Stimulated activated naive CD8-positive, alpha-beta T cell treated with anti-CD3 and anti-CD28 coated beads, Interleukin-15, Interleukin-2, amounts not matched to agents 100 U/mL and 50 U/mL, for 24 hours (primary cell): ENCODE measurements around the gene GALNS.

Experiments used
- ATAC-seq: fragments of 150-1000 bp; cut with Tn5 transposase; one replicate; pipeline ENCODE4 v1.10.0; 2021
- DNase-seq: peaks from one replicate; pipeline ENCODE4 v3.0.0; 2021

The GALNS gene

GRCh38 chr16:88876942-88877526 lies 20.3 kb upstream of the GALNS start:
- ATAC-seq (no peak), DNase-seq (no peak)

GRCh38 chr16:88875703-88876234 lies 19.0 kb upstream of the GALNS start:
- DNase-seq: no peak
- ATAC-seq: no peak

- ATAC-seq: no peak
- no peak for DNase-seq
Observed at GRCh38 chr16:88874938-88875599, 18.3 kb upstream of the GALNS start.

- ATAC-seq (no peak), DNase-seq (no peak)
Observed at GRCh38 chr16:88872650-88873331, 16.0 kb upstream of the GALNS start.

GRCh38 chr16:88871730-88872416 lies 15.1 kb upstream of the GALNS start:
- no peak for DNase-seq
- ATAC-seq: no peak

GRCh38 chr16:88871349-88871702 lies 14.6 kb upstream of the GALNS start:
- DNase-seq (no peak), ATAC-seq (no peak)

GRCh38 chr16:88870608-88871348 lies 14.0 kb upstream of the GALNS start:
- DNase-seq (no peak), ATAC-seq (no peak)

GRCh38 chr16:88869673-88869980 lies 12.9 kb upstream of the GALNS start:
- DNase-seq: no peak
- ATAC-seq: no peak

- DNase-seq (no peak), ATAC-seq (no peak)
Observed at GRCh38 chr16:88868974-88869672, 12.4 kb upstream of the GALNS start.

- ATAC-seq: no peak
- no peak for DNase-seq
Observed at GRCh38 chr16:88867581-88868246, 11.0 kb upstream of the GALNS start.

- ATAC-seq (no peak), DNase-seq (no peak)
Observed at GRCh38 chr16:88866151-88866920, 9.6 kb upstream of the GALNS start, which contains the start of gene PABPN1L. PABPN1L (minus strand) TSS chr16:88866660; CDS start chr16:88866606, 54 bp downstream.

- DNase-seq (no peak), ATAC-seq (no peak)
Observed at GRCh38 chr16:88865742-88866141, 9.0 kb upstream of the GALNS start.

- ATAC-seq (no peak), DNase-seq (no peak)
Observed at GRCh38 chr16:88865310-88865709, 8.6 kb upstream of the GALNS start.

GRCh38 chr16:88864521-88864920 lies 7.8 kb upstream of the GALNS start:
- DNase-seq (no peak), ATAC-seq (no peak)

GRCh38 chr16:88864099-88864498 lies 7.4 kb upstream of the GALNS start:
- no peak for DNase-seq
- ATAC-seq: no peak

GRCh38 chr16:88863426-88863825 lies 6.7 kb upstream of the GALNS start:
- ATAC-seq (no peak), DNase-seq (no peak)

GRCh38 chr16:88862968-88863367 lies 6.2 kb upstream of the GALNS start:
- DNase-seq (no peak), ATAC-seq (no peak)

- DNase-seq (no peak), ATAC-seq (no peak)
Observed at GRCh38 chr16:88861359-88861758, 4.6 kb upstream of the GALNS start.

- DNase-seq: no peak
- ATAC-seq: no peak
Observed at GRCh38 chr16:88859381-88860091, 2.8 kb upstream of the GALNS start.
